ENCODE data around the gene UBAC2.

Gene UBAC2

DNA sequence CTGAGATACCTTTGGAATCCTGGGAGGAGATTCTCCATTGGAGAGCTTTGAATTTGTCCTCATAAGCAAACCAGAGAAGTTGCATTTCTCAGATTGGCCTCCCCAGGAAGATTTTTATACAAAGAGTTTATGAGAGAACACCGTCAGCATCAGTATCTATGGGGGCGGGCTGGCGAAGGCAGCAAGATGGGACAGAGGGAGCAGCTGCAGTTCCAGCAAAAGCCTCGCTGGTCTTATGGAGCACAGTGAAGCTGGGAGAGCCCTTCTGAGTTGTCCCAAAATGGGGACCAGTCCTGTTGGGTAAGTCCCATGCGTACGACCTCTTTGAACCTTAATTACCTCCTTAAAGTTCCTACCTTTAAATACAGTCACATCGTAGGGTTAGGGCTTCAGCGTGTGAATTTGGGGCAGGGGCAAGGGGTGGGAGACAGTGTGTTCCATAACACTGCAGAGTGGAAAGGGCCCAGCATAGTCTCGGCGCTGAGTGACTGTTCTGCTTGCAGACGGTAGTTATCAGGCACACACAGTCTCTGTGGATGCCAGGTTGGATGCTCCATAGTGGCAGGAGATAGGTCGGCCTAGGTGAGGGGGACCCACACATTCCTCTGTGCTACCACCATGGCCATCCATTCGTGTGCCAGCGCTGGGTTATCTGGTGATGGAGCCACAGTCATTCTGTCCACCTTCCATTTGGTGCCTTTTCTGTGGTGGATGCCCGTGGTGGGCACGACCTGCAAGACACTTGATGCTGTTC is 141.5 kb downstream of the UBAC2 start:
- TF ChIP-seq, protein P1, sequence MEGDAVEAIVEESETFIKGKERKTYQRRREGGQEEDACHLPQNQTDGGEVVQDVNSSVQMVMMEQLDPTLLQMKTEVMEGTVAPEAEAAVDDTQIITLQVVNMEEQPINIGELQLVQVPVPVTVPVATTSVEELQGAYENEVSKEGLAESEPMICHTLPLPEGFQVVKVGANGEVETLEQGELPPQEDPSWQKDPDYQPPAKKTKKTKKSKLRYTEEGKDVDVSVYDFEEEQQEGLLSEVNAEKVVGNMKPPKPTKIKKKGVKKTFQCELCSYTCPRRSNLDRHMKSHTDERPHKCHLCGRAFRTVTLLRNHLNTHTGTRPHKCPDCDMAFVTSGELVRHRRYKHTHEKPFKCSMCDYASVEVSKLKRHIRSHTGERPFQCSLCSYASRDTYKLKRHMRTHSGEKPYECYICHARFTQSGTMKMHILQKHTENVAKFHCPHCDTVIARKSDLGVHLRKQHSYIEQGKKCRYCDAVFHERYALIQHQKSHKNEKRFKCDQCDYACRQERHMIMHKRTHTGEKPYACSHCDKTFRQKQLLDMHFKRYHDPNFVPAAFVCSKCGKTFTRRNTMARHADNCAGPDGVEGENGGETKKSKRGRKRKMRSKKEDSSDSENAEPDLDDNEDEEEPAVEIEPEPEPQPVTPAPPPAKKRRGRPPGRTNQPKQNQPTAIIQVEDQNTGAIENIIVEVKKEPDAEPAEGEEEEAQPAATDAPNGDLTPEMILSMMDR (IDR thresholded peaks at IDR 0.05; ENCODE audit: poor library complexity, severe bottlenecking): no peak
- no peak for DNase-seq (ENCODE audit: low spot score)
- no peak for ATAC-seq (ENCODE audit: low read depth)
- peaks cover 9% of the 10 kb centered on the region for H3K4me1 ChIP-seq (ENCODE audit: insufficient read depth, poor library complexity, severe bottlenecking)
- no peaks in the 10 kb centered on the region for H3K27me3 ChIP-seq (ENCODE audit: insufficient read depth, poor library complexity, severe bottlenecking)
- no peak overlapping the region for H3K4me3 ChIP-seq (ENCODE audit: severe bottlenecking)
- H3K9me3 ChIP-seq (ENCODE audit: severe bottlenecking): no peaks in the 10 kb centered on the region
- no peak overlapping the region for H3K27ac ChIP-seq (ENCODE audit: poor library complexity, severe bottlenecking)
- H3K36me3 ChIP-seq (ENCODE audit: low read depth): peaks cover 15% of the 10 kb centered on the region

DNA sequence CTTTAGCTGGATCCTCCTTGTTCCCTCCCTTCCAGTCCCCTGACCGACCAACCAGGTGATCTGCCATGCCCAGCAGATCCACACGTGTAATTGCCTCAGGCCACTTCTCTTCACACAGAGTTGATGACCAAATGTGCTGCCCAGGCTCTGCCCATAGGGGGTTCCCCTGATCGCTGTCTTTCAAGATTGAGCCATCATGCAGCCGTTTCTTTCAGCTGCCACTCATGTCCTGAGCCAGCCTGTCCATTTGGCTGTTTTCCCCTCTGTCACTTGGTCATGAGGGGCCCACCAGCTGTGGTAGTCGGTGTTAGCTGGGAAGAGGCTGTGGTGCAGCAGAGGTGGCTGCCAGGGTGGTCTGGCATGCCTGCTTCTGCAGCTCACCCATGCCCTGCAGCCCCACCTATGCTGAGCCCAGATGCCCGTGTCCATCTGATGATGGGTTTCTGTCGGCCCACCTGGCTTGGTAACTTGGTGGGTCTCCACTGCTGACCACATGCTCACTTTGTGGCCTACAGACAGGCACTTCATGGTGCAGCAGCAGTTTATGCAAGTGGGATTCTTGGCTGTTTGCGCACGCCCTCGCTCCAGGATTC is 142.2 kb downstream of the UBAC2 start:
- ATAC-seq (ENCODE audit: low read depth) (no peak), DNase-seq (ENCODE audit: low spot score) (no peak)
- H3K9me3 ChIP-seq (ENCODE audit: severe bottlenecking): no peaks in the 10 kb centered on the region
- H3K27ac ChIP-seq (ENCODE audit: poor library complexity, severe bottlenecking): no peak overlapping the region
- H3K4me3 ChIP-seq (ENCODE audit: severe bottlenecking): no peak overlapping the region
- no peaks in the 10 kb centered on the region for H3K27me3 ChIP-seq (ENCODE audit: insufficient read depth, poor library complexity, severe bottlenecking)
- TF ChIP-seq, protein P1 (IDR thresholded peaks at IDR 0.05; ENCODE audit: poor library complexity, severe bottlenecking): no peak
- peaks cover 18% of the 10 kb centered on the region for H3K36me3 ChIP-seq (ENCODE audit: low read depth)
- H3K4me1 ChIP-seq (ENCODE audit: insufficient read depth, poor library complexity, severe bottlenecking): peaks cover 9% of the 10 kb centered on the region

DNA sequence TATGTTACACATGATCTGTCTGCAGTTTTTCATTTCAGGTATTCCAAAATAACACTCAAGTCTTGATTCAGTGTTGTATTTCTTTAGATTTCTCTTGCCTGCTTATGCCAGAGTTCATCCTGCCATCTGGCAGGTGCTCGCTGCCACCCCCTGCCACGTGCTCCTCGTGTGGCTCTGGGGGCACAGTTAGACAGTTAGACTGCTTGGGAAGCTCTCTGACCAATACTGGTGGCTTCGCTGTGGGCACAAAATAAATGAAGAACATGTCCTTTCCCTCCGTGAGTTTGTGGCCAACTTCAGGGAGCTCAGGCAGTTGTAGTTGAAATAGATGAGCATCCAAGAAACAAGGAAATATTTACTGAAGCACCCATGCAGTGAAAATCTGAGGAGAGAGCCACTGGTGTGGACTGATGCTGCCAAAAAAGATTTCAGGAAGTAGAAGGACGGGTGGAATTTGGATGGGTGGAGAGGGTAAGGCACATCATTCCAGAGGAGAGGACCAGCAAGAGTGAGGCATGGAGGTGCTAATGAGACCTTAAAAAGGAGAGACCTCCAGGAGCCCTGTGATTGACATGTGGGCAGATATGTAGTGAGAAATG is 144.1 kb downstream of the UBAC2 start:
- H3K4me3 ChIP-seq (ENCODE audit: severe bottlenecking): no peak overlapping the region
- H3K36me3 ChIP-seq (ENCODE audit: low read depth): peaks cover 19% of the 10 kb centered on the region

DNA sequence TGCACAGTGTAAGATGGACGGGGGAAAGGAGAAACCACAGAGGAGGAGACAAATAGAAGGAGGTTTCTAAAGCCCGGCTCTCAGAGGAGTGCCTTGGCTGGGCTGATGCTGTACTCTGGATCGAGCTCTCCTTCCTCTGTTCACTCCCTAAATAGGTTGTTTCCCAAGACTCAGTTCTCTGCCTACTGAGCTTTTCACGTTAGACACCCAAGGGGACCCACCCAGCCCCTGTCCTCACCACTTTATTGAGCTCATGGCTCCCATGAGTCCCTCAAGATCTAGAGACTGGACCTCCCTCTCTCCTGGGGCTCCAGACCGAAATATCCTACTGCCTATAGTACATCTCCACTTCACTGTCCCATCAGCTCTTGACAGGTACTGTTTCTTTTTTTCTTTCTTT is 144.7 kb downstream of the UBAC2 start:
- Histone ChIP-seq H3K27ac (ENCODE audit: poor library complexity, severe bottlenecking) (no peak overlapping the region), H3K9me3 (ENCODE audit: severe bottlenecking) (no peaks in the 10 kb centered on the region), H3K4me1 (ENCODE audit: insufficient read depth, poor library complexity, severe bottlenecking) (no peaks in the 10 kb centered on the region), H3K27me3 (ENCODE audit: insufficient read depth, poor library complexity, severe bottlenecking) (no peaks in the 10 kb centered on the region), H3K4me3 (ENCODE audit: severe bottlenecking) (no peak overlapping the region), H3K36me3 (ENCODE audit: low read depth) (peaks cover 12% of the 10 kb centered on the region)
- ATAC-seq (ENCODE audit: low read depth): no peak
- TF ChIP-seq, protein P1 (IDR thresholded peaks at IDR 0.05; ENCODE audit: poor library complexity, severe bottlenecking): no peak
- DNase-seq (ENCODE audit: low spot score): no peak

More for the DNA sequence above, 144.1 kb downstream of the UBAC2 start:
- Histone ChIP-seq H3K9me3 (ENCODE audit: severe bottlenecking) (no peaks in the 10 kb centered on the region), H3K4me1 (ENCODE audit: insufficient read depth, poor library complexity, severe bottlenecking) (peaks cover 6% of the 10 kb centered on the region), H3K27ac (ENCODE audit: poor library complexity, severe bottlenecking) (no peak overlapping the region), H3K27me3 (ENCODE audit: insufficient read depth, poor library complexity, severe bottlenecking) (no peaks in the 10 kb centered on the region)
- TF ChIP-seq, protein P1 (IDR thresholded peaks at IDR 0.05; ENCODE audit: poor library complexity, severe bottlenecking): no peak
- no peak for DNase-seq (ENCODE audit: low spot score)
- no peak for ATAC-seq (ENCODE audit: low read depth)
